Measurements from ENCODE around the gene CAVIN1.
A peak's percentile ranks its signal among the peaks of the same experiment; 100 is the strongest.
"Not testable (repeated sequence)": the region's sequence is repeated elsewhere in the genome, so short reads cannot be mapped to it uniquely, and the experiment has no call there.

CAVIN1 gene

GRCh38 chr17:42399948-42400843 is 22.9 kb downstream of the CAVIN1 start:
- TF ChIP-seq CTCF (conservative IDR thresholded peaks at IDR 0.05), result no peak
- no peak overlapping the region for H3K27ac ChIP-seq

GRCh38 chr17:42399121-42399520 is 23.9 kb downstream of the CAVIN1 start:
- no peak overlapping the region for H3K27ac ChIP-seq
- TF ChIP-seq CTCF (conservative IDR thresholded peaks at IDR 0.05), result no peak

DNA sequence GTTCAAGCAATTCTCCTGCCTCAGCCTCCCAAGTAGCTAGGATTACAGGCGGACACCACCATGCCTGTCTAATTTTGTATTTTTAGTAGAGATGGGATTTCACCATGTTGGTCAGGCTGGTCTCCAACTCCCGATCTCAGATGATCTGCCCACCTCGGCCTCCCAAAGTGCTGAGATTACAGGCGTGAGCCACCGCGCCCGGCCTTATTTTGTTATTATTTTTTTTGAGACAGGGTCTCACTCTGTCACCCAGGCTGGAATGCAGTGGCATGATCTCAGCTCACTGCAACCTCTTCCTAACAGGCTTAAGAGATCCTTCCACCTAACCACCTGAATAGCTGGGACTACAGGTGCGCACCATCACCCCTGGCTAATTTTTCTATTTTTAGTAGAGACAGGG is 27.5 kb downstream of the CAVIN1 start:
- not testable (repeated sequence) for H3K27ac ChIP-seq

DNA sequence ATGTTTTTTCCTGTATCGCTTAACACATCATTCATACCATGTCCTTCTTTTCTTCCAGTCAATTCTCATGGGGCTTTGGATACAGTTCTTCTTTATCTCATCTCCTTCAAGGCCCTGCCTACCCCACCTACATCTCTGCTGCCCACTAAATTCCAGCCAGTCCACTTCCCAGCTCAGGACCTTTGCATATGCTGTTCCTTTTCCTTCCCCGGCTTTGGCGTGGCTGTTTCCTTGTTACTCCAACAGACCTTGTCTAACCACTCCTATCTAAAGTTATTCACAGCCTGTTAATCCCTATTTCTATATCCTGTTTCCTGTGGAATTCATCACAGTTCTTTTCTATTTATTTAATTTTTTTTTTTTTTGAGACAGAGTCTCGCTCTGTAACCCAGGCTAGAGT is 28.2 kb downstream of the CAVIN1 start:
- no peak overlapping the region for H3K27ac ChIP-seq
- no peak for TF ChIP-seq CTCF (conservative IDR thresholded peaks at IDR 0.05)

DNA sequence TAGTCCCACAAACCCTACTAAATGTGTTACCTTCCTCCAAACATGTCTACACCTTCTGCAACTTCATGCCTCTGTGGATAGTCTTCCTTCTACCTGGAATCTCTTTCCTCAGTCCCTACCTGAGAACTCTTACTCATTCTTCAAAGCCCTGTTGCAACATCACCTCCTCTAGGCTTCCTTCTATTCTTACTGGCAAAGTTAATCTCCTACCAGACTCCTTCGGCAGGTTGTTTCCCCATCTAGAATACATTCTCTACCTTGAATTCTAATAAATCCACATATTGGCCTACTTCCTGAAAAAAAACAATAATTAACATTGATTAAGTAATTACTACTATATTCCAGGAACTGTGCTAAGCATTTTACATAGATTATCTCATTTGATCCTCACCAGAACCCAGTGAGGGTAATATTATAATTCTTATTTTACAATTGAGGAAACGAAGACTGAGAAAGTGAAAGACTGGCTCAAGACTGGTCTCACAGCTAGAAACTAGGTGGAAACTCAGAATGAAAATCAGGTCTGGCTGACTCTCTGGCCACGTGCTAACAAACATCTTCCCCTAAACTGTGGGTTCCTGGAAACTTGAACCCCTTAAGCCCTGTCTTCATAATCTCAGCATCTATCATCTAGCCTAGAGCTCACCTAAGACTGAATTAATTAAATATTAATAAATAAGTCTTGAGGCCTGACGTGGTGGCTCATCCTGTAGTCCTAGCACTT is 30.2 kb downstream of the CAVIN1 start:
- TF ChIP-seq CTCF (conservative IDR thresholded peaks at IDR 0.05), result no peak
- H3K27ac ChIP-seq, result no peak overlapping the region

- H3K27ac ChIP-seq, result not testable (repeated sequence)
Measured at GRCh38 chr17:42391439-42391838, 31.6 kb downstream of the CAVIN1 start.

- no peak overlapping the region; the same call in 1 of the 2 replicates for H3K27ac ChIP-seq
- no peak for TF ChIP-seq CTCF (conservative IDR thresholded peaks at IDR 0.05)
Measured at GRCh38 chr17:42389899-42390298, 33.2 kb downstream of the CAVIN1 start.

GRCh38 chr17:42389135-42389417 is 34.0 kb downstream of the CAVIN1 start:
- peak overlapping the region; percentile 79 for H3K27ac ChIP-seq
- TF ChIP-seq CTCF (conservative IDR thresholded peaks at IDR 0.05), result no peak
